GM18499 (cell line): ENCODE results near the gene BBX.

Source experiments
- ATAC-seq: cut with Tn5 transposase; IDR thresholded peaks from one replicate; pipeline ENCODE4 v1.9.1; 2021; ENCODE audit warnings: moderate number of reproducible peaks; ENCODE audit not compliant: insufficient read depth, unreplicated experiment

The BBX gene

GRCh38 chr3:107729686-107730085 is 206.9 kb downstream of the BBX start:
- ATAC-seq = no peak

DNA sequence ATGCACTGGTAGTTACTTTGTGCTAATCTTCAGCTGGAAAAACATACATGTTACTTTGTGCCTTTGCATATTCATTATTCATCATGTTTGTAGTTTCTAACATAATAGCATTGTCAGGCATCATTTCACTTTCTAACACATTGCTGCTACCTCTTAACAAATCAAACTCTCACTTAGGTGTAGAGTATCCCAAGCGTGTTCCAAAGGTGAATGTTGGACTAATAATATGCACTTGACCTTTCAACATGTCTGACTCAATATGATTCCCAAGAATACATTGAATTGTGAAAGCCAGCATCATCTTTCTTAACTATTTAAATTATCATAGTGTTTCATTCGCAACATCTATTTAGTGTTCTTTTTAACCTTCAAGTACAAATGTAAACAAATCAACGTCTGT is 211.6 kb downstream of the BBX start:
- no peak for ATAC-seq

DNA sequence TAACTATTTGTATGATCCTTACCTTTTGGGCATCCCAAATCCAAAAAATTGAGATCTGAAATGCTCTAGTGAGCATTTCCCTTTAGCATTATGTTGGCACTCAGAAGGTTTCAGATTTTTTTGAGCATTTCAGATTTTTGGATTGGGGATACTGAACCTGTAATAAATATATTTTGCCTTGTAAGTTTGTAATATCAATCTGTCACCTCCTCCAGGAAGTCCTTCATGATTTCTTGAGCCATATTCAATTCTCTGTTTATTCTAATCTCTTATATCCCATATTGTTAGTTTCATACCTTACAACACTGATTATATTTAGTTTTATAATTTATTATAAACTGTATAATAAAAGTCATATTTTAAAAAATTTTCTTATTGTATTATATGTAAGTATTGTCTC is 215.2 kb downstream of the BBX start:
- no peak for ATAC-seq

GRCh38 chr3:107738486-107739183 is 215.9 kb downstream of the BBX start:
- ATAC-seq = no peak

GRCh38 chr3:107739227-107739626 is 216.5 kb downstream of the BBX start:
- ATAC-seq = no peak

DNA sequence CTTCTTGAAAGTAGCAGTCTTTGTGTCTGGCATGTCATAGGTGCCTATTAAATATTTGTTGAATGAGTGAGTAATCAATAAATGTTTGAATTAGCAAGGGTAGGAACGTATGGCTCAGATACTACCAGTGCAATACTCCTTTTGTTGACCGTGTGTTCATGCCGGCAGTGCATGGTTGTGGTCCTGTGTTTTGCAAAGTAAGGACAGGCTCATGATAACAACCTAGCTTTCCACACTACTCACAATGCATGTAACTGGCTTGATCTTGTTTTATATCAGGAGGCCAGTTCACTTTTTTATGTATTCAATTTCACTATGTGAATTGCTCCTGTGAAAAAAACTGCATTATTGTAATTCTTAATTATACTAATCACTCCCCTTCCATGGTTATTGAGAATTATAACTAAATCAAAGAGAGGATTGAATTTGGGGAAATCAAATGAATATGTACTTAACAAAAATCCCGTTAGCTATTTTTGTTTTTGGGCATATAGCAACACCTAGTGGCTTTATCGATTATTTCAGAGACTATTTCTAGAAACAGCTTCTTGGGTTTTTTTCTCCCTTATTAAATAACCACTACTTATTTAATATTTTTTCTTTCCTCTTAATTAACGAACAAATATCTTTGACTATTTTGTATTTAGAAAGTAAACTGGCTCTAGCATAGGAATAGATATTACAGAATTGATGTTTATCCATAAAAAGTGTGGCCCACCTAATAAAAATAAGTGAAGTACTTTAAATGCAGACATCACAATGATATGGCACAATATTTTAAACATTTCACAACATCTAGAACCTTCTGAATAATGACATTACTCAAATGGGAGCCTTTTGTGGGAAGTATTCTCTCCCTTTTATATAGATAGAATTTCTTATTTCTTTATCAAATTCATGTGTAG is 218.5 kb downstream of the BBX start:
- ATAC-seq = no peak

GRCh38 chr3:107745354-107745753 is 222.6 kb downstream of the BBX start:
- ATAC-seq = no peak

DNA sequence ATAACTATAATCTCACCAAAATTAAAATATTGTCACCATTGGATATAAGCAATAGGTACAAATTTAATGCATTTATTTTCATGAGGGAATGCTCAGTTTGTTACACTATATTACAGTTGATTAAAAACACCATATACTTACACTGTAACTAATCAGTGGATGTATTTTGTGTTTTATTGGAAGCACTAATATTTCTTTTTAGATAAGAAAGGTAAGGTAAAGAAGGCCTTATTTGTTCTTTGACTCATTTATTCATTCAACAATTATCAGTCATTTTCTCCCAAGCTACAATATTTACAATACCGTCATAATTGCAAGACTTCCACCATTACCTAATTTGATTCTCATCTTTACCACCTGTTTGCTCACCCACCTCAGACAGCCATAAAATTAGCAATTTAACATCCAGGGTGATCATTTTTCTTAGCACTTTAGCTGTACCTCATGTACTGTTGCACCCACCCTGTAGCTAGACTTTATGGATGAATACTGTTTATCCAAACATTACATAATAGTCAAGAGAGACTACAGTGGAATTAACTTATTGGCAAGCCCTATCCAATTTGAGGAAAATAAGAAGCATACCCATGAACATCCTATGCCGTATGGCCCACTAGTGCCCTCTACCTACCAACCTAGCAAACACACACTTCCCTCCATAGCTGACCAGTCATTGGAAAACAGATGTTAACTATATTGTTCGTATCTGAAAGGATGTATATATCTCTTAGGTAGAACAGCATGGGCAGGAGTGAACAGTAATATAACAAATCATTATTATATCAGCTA is 229.6 kb downstream of the BBX start:
- no peak for ATAC-seq

DNA sequence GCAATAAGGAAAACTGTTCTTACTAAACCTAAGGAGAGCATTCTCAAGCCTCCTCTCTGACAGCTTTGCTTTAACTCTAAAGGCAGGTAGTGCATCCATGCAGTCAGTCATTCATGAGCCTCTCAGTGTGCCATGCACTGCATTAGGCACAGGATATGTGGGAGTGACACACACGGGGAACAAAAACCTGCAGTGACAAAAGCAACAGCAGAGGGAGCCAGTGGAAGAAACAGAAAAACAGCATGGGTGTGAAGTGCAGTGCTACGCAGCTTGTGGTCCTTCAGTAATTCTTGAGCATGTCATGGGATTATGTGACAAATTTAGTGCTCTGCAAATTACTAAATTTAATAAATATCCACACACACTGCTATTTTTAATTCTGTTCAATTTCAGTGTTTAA is 230.7 kb downstream of the BBX start:
- ATAC-seq = no peak

- ATAC-seq = no peak
Measured at GRCh38 chr3:107753976-107754375, 231.2 kb downstream of the BBX start.

DNA sequence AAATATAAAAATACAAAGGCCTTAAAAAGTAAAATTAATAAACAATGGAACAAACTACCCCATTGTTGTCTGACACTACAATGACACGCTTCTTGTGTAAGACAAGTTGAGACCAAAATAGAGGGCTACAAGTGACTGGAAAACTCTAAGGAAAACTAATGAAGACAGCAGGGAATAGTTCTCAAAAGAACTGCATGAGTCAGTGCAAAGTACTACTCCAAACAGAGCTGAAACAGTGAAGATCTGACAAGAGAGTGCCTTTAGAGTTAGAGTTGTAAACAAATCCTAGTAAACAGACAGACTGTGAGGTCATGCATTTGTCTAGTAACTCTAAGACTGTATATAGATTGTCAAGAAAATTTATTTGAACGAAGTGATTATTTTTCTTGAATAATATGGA is 233.9 kb downstream of the BBX start:
- ATAC-seq = no peak

DNA sequence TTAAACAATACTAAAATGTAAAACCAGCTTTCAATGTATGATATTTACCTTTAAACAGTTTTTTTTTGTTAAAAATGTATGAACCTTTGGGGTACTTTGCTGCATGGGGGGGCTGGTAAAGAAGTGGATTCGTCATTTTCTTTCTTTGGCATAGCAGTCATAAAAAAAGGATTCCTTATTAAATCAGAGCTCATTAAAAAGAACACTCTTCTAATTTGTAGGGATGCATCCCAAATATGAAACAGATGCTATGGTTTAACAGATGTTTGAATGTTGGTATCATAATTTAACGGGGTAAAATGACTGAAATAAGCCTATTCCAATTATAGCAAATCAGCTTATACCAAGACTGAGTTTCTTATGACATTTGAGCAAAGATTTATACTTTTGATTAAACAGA is 234.4 kb downstream of the BBX start:
- ATAC-seq = no peak

GRCh38 chr3:107760144-107760543 is 237.4 kb downstream of the BBX start:
- ATAC-seq = no peak

DNA sequence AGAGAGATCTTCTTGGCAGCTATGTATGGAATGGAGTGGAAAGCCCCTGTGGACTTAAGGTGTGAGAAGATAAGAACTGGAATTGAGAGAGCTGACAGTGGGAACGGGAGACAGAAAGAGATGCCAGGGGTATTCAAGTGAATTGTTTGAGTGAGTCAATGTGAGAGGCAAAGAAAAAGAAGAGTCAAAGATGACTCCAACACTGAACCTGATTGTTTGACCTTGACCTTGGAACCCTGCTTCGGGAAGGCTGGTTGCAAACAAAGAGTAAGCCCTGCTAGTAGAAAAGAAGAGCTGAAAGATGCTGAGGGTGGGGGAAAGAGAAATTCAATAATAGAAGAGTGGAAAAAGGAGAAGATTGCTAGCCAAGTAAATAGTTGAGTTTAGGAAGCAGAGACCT is 238.6 kb downstream of the BBX start:
- ATAC-seq = no peak

DNA sequence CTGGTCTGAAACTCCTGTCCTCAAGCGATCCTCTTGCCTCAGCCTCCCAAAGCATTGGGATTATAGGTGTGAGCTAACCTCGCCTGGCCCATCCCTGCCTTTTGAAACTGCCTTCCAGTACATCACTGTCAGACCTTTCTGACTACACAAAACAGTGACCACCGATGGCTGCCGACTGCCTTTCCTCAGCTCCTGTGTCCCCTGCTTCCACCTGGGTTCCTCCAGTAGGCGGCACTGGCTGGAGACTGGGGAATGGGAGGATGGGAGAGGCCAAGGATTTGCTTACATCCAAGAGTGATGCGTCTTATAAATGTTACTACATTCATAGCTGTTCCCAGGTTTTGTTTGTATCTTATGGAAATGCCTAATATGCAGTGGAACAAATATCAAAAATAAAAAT is 242.8 kb downstream of the BBX start:
- ATAC-seq = no peak

DNA sequence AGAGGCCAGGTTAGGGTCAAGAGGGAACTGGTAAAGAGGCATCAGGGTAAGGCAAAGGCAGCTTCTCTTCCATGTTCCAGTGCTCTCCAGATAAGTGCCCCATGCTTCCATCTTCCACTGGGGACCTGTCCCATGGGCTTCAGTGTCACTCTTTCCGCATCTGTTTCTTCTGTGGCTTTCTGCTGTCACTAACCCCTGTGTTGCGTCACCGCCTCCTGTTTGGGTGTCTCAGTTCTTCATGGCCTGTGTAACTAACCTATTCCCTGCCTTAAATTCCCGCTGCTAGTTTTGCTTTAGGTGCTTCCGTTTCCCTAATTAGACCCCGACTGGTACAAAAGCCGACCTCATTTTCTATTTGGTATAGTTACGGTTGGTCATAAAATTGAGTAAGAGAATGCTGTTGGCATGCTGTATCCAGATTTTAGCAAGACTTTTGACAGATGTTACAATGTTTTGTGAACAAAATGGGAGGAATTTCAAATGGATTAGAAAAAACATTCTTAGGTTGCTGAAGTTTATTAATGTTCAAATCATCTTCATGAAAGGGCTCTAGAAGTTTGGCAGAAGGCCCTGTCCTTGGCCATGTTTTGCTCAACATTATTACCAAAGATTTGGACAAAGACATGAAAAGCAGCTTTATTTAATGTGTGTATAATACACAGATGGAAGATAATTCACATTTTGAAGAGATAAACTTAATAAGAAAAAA is 245.3 kb downstream of the BBX start:
- ATAC-seq = no peak

DNA sequence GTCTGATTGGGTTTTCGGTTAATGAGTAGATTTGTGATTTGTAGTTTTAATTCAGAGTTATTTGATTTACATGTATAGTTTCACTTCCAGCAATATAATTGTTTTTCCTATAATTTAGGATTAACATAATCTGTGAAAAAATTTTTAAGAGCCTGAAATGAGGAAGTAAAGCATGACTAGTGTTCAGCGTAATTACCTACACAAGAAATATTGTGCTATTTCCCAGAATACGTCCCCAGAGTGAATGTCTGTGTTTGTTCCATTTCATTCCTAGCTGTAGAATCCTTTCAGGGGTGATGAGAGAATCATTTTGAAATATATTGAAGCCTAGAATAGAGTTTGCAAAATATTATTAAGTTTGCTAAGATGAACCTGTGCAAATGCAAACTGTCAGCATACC is 247.1 kb downstream of the BBX start:
- no peak for ATAC-seq

DNA sequence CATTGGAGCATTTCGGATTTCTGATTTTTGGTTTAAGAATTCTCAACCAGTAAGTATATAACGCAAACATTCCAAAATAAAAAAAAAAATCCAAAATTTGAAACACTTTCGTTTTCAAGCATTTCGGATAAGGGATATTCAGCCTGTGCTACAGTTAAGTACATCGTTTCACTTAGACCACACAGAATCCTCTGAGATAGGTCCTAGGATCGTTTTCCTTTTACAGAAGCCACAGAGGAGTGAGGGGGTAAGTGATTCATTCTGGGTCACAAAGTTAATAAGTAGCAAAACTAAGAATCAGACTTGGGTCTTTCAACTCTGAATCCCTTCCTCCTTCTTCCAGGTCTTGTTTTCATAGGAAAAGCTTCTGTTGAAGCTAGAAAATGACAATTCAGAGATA is 249.3 kb downstream of the BBX start:
- ATAC-seq = no peak

DNA sequence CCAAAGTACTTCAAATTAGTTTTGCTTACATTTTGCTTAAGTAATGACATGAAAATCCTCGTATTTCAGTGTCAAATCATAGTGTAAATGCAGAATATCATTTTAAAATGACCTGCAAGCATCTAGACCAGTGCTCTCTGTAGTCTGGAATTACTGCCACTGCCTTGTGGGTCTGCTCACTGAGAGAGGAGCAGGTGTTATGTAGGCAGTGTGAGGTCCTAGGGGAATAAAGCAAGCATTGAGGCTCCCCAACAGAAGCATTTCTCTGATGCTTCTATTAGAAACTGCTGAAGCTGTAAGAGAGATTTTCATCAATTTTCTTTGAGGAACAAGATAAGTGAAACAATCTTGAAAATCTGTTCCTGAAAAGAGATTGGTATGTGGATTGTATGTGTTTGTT is 253.2 kb downstream of the BBX start:
- no peak for ATAC-seq

GRCh38 chr3:107781253-107781652 is 258.5 kb downstream of the BBX start:
- ATAC-seq = no peak
